Glutamatergic neuron (in vitro differentiated cells): ENCODE results near the gene SFN. TPM values are rescaled to one million over a fixed set of nuclear protein-coding genes. Genes with fewer than 3 reads are reported as not detected.

Source experiments
- DNase-seq: peaks from one replicate; pipeline ENCODE4 v3.0.0; 2022
- H3K27ac Mint-ChIP-seq: one replicate; pipeline ENCODE4 v1.8.0; 2020; ENCODE audit warnings: mild to moderate bottlenecking, mixed read lengths, inconsistent platforms; ENCODE audit not compliant: unreplicated experiment
- H3K27me3 Mint-ChIP-seq: one replicate; pipeline ENCODE4 v1.8.0; 2020; ENCODE audit warnings: mild to moderate bottlenecking, moderate library complexity, mixed read lengths, inconsistent platforms; ENCODE audit not compliant: unreplicated experiment
- H3K36me3 Mint-ChIP-seq: one replicate; pipeline ENCODE4 v1.8.0; 2020; ENCODE audit warnings: mild to moderate bottlenecking, mixed read lengths, inconsistent platforms; ENCODE audit not compliant: unreplicated experiment
- H3K4me1 Mint-ChIP-seq: one replicate; pipeline ENCODE4 v1.8.0; 2020; ENCODE audit warnings: mild to moderate bottlenecking, low read depth, mixed read lengths, inconsistent platforms; ENCODE audit not compliant: unreplicated experiment
- H3K4me3 Mint-ChIP-seq: one replicate; pipeline ENCODE4 v1.8.0; 2020; ENCODE audit warnings: mild to moderate bottlenecking, mixed read lengths, inconsistent platforms; ENCODE audit not compliant: unreplicated experiment
- H3K9me3 Mint-ChIP-seq: one replicate; pipeline ENCODE4 v1.8.0; 2020; ENCODE audit warnings: mild to moderate bottlenecking, moderate library complexity, mixed read lengths, inconsistent platforms; ENCODE audit not compliant: unreplicated experiment
- total RNA-seq: library from RNA; stranded (reverse); fragmentation: NEBNext Ultra II Directional; extraction: Animal tissue kit (Norgen Biotek cat#: 25700); gene quantifications from one replicate; pipeline ENCODE4 v1.2.1, GENCODE V29; 2021; ENCODE audit not compliant: unreplicated experiment
- TF ChIP-seq, protein P1 (sequence below): fragments of 200-600 bp; sonication (generic); IDR thresholded peaks from one replicate; pipeline ENCODE4 v1.5.0; 2021; ENCODE audit not compliant: partially characterized antibody, unreplicated experiment

Gene SFN
- total RNA-seq, 1 donor from 2014 or later: 0.42 TPM

DNA sequence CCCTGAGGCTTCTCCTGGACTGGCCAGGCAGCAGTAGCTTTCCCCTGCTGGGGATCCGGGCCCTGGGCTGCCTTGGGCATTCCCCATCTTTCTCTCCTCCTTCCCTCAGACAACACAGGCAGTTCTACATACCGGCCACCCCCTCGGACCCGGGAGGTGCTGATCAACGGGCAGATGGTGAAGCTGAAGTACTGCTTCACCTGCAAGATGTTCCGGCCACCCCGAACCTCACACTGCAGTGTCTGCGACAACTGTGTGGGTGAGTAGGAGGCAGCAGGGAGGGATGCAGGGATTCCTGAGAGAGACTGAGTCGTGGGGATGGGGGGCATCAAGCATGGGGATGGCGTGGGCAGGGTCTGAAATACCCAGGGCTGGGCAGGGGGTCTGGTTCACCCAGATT, 14.4 kb upstream of the SFN start:
- peaks cover 1% of the 10 kb centered on the region for H3K9me3 Mint-ChIP-seq
- no peak overlapping the region for H3K27ac Mint-ChIP-seq
- no peaks in the 10 kb centered on the region for H3K36me3 Mint-ChIP-seq

DNA sequence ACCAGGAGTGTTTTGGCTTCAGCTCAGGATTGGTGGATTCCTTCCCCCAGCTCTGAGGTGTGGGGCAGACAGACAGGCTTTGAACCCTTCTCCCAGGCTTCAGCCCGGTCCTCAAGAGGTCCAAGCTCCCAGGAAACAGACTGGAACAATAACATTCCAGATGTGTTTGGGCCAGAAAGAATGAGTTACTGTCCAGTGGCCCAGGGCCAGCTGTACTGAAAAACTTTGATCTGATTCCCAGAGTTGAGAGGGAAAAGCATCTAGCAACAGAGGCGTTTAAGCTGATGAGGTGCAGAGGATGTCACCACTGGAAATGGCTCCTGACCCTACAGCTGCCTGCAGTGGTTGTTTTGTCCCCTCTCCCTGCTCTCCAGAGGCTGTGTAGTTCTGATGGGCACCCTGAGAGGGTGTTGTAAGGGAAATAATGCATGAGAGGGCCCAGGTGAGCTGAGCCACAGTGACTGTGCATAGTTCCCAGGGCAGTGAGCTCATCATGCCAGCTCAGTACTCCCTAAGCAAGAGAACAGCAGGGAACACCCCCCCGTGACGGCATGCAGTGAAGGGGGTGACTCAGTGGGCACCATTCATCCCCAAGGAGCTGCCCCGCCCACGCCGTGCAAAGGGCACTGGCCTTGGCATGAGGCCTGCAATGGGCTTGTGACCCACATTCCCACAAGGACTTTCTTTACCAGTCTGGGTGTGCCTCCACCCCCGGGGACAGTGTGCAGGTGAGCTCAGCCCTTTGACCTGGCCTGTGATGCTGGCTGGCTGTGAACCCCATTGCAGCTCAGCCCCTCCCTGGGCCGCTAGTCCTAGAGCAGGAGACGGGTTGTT, 13.8 kb upstream of the SFN start:
- Mint-ChIP-seq H3K36me3 (no peaks in the 10 kb centered on the region), H3K9me3 (peaks cover 1% of the 10 kb centered on the region), H3K27me3 (no peaks in the 10 kb centered on the region), H3K4me3 (no peak overlapping the region), H3K4me1 (peaks cover 3% of the 10 kb centered on the region), H3K27ac (no peak overlapping the region)
- no peak for DNase-seq
- TF ChIP-seq, protein P1, sequence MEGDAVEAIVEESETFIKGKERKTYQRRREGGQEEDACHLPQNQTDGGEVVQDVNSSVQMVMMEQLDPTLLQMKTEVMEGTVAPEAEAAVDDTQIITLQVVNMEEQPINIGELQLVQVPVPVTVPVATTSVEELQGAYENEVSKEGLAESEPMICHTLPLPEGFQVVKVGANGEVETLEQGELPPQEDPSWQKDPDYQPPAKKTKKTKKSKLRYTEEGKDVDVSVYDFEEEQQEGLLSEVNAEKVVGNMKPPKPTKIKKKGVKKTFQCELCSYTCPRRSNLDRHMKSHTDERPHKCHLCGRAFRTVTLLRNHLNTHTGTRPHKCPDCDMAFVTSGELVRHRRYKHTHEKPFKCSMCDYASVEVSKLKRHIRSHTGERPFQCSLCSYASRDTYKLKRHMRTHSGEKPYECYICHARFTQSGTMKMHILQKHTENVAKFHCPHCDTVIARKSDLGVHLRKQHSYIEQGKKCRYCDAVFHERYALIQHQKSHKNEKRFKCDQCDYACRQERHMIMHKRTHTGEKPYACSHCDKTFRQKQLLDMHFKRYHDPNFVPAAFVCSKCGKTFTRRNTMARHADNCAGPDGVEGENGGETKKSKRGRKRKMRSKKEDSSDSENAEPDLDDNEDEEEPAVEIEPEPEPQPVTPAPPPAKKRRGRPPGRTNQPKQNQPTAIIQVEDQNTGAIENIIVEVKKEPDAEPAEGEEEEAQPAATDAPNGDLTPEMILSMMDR: no peak

More for the DNA sequence above, 14.4 kb upstream of the SFN start:
- peaks cover 3% of the 10 kb centered on the region for H3K4me1 Mint-ChIP-seq
- DNase-seq: no peak
- H3K4me3 Mint-ChIP-seq: no peak overlapping the region
- TF ChIP-seq, protein P1: no peak
- no peaks in the 10 kb centered on the region for H3K27me3 Mint-ChIP-seq

DNA sequence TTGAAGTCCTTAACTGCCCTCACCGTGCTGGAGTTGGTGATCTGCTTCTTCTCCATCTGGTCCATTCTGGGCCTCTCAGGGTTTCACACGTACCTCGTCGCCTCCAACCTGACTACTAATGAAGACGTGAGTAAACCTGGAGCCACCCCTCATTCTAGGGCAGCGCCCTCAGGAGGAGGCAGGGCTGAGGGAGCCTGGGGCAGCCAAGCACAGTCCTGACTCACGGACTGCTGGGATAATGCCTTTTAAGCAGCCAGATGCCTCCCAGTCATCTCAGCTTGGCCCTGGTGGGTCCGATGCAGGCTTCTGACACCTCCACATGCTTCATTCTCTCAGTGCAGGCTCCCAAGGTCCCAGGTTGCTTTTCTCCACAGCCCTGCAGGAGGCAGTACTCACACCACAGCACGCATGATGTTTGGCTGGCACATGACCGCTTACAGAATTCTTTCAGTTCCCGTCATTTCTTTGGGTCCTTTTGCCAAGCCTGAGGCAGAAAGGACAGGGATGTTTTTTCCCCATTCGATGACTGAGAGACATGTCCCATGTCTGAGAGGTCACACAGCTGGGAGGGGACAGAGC, 11.8 kb upstream of the SFN start:
- no peak for DNase-seq
- H3K36me3 Mint-ChIP-seq: no peaks in the 10 kb centered on the region
- peaks cover 1% of the 10 kb centered on the region for H3K9me3 Mint-ChIP-seq
- no peak overlapping the region for H3K27ac Mint-ChIP-seq
- H3K27me3 Mint-ChIP-seq: peaks cover 2% of the 10 kb centered on the region
- no peak overlapping the region for H3K4me3 Mint-ChIP-seq
- H3K4me1 Mint-ChIP-seq: peaks cover 17% of the 10 kb centered on the region
- TF ChIP-seq, protein P1: no peak

DNA sequence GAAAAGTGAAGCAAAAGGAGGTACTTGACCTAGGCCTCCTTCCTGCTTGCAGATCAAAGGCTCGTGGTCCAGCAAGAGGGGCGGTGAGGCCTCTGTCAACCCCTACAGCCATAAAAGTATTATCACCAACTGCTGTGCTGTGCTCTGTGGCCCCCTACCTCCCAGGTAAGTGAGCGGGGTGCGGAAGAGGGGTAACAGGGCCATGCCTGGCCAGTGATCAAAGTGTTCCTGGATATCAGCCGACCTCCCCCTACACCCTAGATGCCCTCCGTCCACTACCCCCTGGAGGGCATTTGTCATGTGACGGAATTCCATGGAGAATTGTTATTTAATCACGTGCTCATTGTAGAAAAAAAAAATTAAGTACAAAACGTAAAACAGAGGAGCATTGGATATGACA, 10.2 kb upstream of the SFN start:
- H3K27ac Mint-ChIP-seq: no peak overlapping the region
- H3K27me3 Mint-ChIP-seq: peaks cover 6% of the 10 kb centered on the region
- TF ChIP-seq, protein P1: no peak
- peaks cover 29% of the 10 kb centered on the region for H3K4me1 Mint-ChIP-seq
- no peaks in the 10 kb centered on the region for H3K36me3 Mint-ChIP-seq
- DNase-seq: no peak
- no peak overlapping the region for H3K4me3 Mint-ChIP-seq
- H3K9me3 Mint-ChIP-seq: peaks cover 1% of the 10 kb centered on the region

DNA sequence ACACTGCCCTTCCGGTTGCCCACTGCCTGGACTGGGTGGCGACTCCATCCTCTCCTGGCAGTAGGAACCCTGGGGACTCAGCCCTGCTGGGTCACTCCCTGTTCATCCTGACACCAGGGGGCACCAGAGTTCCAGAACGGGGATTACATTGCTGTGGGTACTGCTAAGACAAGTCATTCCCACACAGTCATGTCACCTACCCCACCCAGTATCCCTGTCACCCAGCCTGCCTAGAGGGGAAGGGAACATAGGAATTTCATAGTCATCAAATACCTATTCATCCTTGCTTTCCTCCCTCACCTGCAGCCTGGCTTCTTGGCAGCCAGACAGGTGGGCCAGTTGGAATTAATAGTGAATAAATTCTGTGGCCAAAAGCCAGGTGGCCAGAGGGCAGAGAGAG, 9.8 kb upstream of the SFN start:
- no peaks in the 10 kb centered on the region for H3K36me3 Mint-ChIP-seq
- H3K4me1 Mint-ChIP-seq: peaks cover 32% of the 10 kb centered on the region
- no peak overlapping the region for H3K27ac Mint-ChIP-seq
- peak; percentile 95 for DNase-seq
- TF ChIP-seq, protein P1: peak; percentile 71
- H3K9me3 Mint-ChIP-seq: peaks cover 1% of the 10 kb centered on the region
- no peak overlapping the region for H3K4me3 Mint-ChIP-seq
- peaks cover 9% of the 10 kb centered on the region for H3K27me3 Mint-ChIP-seq
